CD4-positive, alpha-beta T cell treated with Interleukin-21 for 1 hour (primary cell): ENCODE results near the gene APLP1.
"Not testable (repeated sequence)": the region's sequence is repeated elsewhere in the genome, so short reads cannot be mapped to it uniquely, and the experiment has no call there.

Source experiments
- DNase-seq: peaks from one replicate; pipeline ENCODE4 v3.0.0-alpha.2; 2020

The APLP1 gene

DNA sequence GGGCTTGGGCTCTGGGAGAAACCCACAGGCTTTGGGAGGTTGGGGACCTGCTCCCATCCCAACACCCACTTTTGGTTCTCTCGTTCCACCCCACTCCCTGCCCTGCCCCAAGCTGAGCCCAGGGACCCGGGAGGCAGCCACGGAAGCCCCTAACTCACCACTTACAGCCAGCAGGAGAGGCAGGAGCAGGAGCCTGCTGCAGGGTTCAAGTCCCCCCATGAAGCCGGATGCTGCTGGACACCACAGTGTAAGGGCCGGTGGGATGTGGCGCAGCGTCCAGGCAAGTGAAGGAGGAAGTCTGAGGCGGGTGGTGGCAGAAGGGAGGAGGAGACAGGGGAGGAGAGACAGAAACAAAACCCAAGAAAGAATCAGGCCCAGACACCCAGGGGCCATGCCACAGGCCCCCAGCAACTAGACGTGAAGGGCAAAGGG is 39.7 kb downstream of the APLP1 start, which contains the start of gene TYROBP:
TYROBP (minus strand) TSS at position 286 of the 432 bp plus-strand sequence; CDS start at position 219, 67 bp downstream.
- no peak for DNase-seq

DNA sequence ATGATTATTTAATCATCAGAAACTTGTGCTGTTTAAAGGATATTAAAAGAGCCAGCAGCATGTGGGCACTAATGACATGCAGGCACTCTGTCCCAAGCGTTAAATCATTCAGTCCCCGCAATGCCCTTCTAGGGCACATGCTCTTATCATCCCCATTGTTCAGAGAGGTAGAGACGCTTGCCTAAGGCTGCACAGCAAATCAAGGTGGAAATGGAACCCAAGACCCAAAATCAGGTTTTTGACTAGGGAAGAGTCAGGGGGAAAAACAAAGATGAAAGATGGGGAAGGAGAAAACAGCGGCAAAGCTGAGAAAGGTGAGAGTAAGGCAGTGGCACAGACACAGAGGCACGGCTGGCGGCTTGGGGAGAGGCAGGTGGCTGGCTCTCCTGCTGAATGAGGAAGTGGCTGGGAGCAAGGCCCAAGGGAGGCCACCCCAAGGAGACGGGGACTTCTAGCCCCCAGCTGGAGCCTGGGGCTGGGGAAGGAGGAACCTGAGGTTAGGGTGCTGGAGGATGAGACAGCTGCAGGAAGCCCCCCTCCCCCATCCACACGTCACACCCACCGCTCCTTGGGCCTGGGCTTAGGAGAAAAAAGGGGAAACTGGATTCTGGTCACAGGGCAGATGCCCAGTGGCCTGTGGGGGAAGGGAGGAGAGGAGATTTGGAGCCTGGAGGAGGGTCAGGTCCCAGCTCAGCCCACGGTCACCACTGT is 40.8 kb downstream of the APLP1 start:
- peak; percentile 48 for DNase-seq

DNA sequence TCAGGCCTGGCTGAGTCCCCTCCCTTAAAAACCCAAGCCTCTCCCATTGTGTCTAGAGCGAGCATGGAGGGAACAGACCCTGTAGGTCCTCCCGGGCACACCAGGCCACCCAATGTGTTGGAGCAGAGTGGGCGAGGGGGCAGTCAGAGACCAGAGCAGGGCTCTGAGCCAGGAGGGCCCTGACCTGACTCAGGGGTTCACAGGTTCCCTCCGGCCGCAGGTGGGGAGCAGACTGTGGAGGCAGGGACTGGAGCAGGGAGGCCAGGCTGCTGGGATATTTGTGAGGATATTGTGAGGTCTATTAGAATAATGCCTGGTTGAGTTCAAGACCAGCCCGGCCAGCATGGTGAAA is 41.3 kb downstream of the APLP1 start:
- DNase-seq, result no peak

- DNase-seq, result not testable (repeated sequence)
Observed at GRCh38 chr19:35910355-35910754, 42.0 kb downstream of the APLP1 start.

DNA sequence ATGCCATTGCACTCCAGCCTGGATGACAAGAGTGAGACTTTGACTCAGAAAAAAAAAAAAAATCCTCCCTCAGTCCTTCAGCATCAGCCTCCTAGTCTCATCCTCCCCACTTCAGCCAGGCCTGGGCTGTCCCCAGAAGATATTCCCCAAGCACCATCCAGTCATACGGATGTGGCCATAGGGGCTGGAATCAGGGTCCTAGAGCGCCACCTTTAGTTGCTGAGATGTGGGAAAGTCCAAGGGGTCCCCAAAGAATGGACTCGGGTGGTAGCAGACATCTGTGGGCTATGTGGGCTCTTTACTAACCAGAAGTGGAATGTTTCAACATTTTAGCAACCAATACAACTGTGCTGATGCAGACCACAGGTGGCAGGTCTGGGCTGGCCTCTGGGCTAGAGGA is 42.8 kb downstream of the APLP1 start:
- DNase-seq, result no peak

GRCh38 chr19:35911790-35912189 is 43.4 kb downstream of the APLP1 start:
- no peak for DNase-seq

DNA sequence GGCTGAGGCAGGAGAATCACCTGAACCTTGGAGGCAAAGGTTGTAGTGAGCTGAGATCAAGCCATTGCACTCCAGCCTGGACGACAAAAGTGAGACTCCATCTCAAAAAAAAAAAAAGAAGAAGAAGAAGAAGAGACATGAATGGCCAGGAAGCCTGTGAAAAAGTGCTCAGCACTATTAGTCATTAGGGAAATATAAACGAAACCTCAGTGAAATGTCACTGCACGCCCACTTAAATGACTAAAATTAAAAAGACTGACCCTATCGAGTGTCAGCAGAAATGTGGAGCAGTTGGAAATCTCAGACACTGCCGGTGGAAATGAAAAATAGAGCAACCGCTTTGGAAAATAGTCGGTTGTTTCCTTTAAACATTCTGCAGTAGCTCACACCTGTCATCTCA is 45.2 kb downstream of the APLP1 start:
- no peak for DNase-seq

- no peak for DNase-seq
Observed at GRCh38 chr19:35915443-35915842, 47.1 kb downstream of the APLP1 start.

- no peak for DNase-seq
Observed at GRCh38 chr19:35919306-35919705, 50.9 kb downstream of the APLP1 start.

GRCh38 chr19:35921012-35921411 is 52.6 kb downstream of the APLP1 start:
- DNase-seq, result no peak

DNA sequence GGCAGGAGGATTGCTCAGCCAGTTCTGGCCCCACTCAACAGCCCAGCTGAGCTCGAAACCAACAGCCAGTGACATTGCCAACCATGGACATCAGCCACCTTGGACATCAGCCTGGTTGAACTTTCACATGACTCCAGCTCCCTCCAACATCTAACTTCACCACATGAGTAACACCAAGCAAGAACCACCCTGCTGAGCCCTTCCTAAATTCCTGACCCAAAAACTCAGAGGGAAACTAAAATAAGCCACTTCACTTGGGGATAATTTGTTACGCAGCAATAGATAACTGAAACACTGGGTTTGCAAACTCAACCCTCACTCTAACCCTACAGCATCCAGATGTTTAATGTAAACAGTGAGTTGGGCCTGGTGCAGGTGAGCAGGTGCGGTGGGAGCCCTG is 57.1 kb downstream of the APLP1 start:
- no peak for DNase-seq

DNA sequence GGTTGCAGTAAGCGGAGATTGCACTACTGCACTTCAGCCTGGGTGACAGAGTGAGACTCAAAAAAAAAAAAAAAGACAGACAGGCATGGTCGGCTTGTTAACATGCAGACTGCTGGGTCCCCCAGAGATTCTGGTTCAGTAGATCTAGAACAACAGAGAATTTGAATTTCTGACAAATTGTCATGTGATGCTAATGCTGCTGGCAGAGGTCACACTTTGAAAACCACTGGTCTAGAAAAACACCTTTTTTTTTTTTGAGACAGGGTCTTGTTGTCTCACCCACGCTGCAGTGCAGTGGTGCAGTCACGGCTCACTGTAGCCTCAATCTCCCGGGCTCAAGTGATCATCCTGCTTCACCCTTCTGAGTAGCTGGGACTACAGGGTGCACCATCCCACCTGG is 60.1 kb downstream of the APLP1 start:
- DNase-seq, result no peak
